ENCODE measurements around the gene ALX3. TPM values are rescaled to one million over a fixed set of nuclear protein-coding genes. Genes with fewer than 3 reads are reported as not detected.
A peak's percentile ranks its signal among the peaks of the same experiment; 100 is the strongest.

Gene ALX3
- total and polyA plus RNA-seq, 2 of the 4 experiments (the other 2 are of a cell fraction): not detected

DNA sequence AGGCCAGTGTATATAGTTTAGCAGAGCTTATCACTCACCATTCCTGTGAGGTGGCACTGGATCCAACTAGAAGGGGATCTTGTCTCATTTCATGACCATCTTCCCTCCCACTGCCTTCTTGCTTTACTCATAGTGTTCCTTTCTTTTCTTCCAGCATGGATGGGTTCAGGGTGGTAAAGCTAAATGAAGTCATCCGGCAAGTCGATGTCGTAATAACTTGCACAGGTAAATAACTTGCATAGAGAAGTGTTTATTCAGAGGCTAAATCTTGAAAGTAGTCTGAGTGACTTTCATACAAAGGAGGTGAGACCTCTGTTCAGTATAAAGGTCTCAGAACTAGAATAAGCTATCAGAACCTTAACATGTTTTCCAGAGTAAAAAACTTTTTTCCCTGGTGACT lies 52.7 kb downstream of the ALX3 start:
- Histone ChIP-seq H2AK9ac (replicated peaks; ENCODE audit: low read depth, low read length, poor library complexity) (no peak overlapping the region), H3K79me1 (ENCODE audit: low read depth in 1 of 2, low read length in 2 of 2) (peaks cover 5 to 6% of the 10 kb centered on the region in 2 experiments; a peak in 1 of 4 replicates), H4K91ac (ENCODE audit: insufficient read depth, low read depth, low read length) (no peak overlapping the region), H2BK20ac (ENCODE audit: low read depth, low read length) (no peak overlapping the region), H3K18ac (ENCODE audit: low read depth, low read length) (no peak overlapping the region), H3K4me1 (ENCODE audit: control insufficient read depth, insufficient read depth, low read length) (no peaks in the 10 kb centered on the region), H3K56ac (ENCODE audit: extremely low read depth, insufficient read depth, low read length) (no peak overlapping the region), H3K9me3 (ENCODE audit: control insufficient read depth, insufficient read depth, low read length) (no peaks in the 10 kb centered on the region), H3K23ac (ENCODE audit: low read depth, low read length) (no peak overlapping the region), H3K9me1 (ENCODE audit: insufficient read depth, low read length) (0 out of 2 replicates have a peak, but pooled peaks cover 3% of the 10 kb centered on the region), H2BK5ac (ENCODE audit: low read depth, low read length, poor library complexity, severe bottlenecking) (no peak overlapping the region), H2AFZ (replicated peaks; ENCODE audit: low read length, poor library complexity) (no peak overlapping the region), H3K36me3 (ENCODE audit: control insufficient read depth, insufficient read depth, low read length) (peaks cover 62% of the 10 kb centered on the region), H2BK15ac (ENCODE audit: low read depth, low read length) (no peak overlapping the region), H2AK5ac (ENCODE audit: low read depth, low read length) (no peak overlapping the region), H3K4ac (ENCODE audit: low read depth, low read length) (no peak overlapping the region), H3K4me2 (ENCODE audit: low read depth, low read length) (no peak overlapping the region), H3K27me3 (ENCODE audit: control insufficient read depth, insufficient read depth, low read length) (no peaks in the 10 kb centered on the region), H3K4me3 (ENCODE audit: insufficient read depth, low read depth, low read length) (no peak overlapping the region), H3K14ac (replicated peaks; ENCODE audit: low read depth, low read length) (no peak overlapping the region), H4K8ac (ENCODE audit: low read depth in 2 of 2, low read length in 2 of 2) (no peak overlapping the region), H3K27ac (ENCODE audit: insufficient read depth, low read length) (no peak overlapping the region), H4K20me1 (ENCODE audit: insufficient read depth, low read length) (no peaks in the 10 kb centered on the region), H3K9ac (ENCODE audit: low read depth, low read length) (no peak overlapping the region), H2BK120ac (ENCODE audit: low read depth, low read length) (no peak overlapping the region), H4K5ac (ENCODE audit: low read depth, low read length) (no peak overlapping the region)
- no TSS peak for BruUV-seq (replicated peaks)
- TF ChIP-seq RFX5 (IDR thresholded peaks at IDR 0.05; ENCODE audit: low read depth, low read length) (no peak), CEBPB (IDR thresholded peaks at IDR 0.05; ENCODE audit: low read depth, low read length) (peak; percentile 72), CHD1 (IDR thresholded peaks at IDR 0.05; ENCODE audit: low read depth, low read length) (no peak), RCOR1 (IDR thresholded peaks at IDR 0.05; ENCODE audit: insufficient replicate concordance, low read length) (no peak), MAZ (IDR thresholded peaks at IDR 0.05; ENCODE audit: borderline replicate concordance, low read depth, low read length) (no peak), POLR2A (IDR thresholded peaks at IDR 0.05; ENCODE audit: low read depth, low read length) (no peak), SMC3 (IDR thresholded peaks at IDR 0.05; ENCODE audit: low read depth, low read length) (no peak)
- TF ChIP-seq, protein P1, sequence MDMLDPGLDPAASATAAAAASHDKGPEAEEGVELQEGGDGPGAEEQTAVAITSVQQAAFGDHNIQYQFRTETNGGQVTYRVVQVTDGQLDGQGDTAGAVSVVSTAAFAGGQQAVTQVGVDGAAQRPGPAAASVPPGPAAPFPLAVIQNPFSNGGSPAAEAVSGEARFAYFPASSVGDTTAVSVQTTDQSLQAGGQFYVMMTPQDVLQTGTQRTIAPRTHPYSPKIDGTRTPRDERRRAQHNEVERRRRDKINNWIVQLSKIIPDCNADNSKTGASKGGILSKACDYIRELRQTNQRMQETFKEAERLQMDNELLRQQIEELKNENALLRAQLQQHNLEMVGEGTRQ (IDR thresholded peaks at IDR 0.05; ENCODE audit: low read depth, low read length): no peak
- no peak for DNase-seq
- dilution Hi-C loops (cut with HindIII; ENCODE audit: low sequenced_read_pairs, unreplicated experiment): no loop called here
- ChIA-PET CTCF (no interaction called here), POLR2A (ENCODE audit: unreplicated experiment) (no interaction called here)
- intact Hi-C loops (cut with micrococcal nuclease): no loop called here
- ATAC-seq (ENCODE audit: low read depth): no peak
- no CpG with 5 or more reads among the region's 3 CpGs for WGBS, 2 experiments (ENCODE audit: extremely low coverage in 2 of 2, insufficient read length in 1 of 2)
- in situ Hi-C loops (cut with MboI; ENCODE audit: low sequenced_read_pairs): no loop called here
